ENCODE measurements around the gene DMD. TPM values are rescaled to one million over a fixed set of nuclear protein-coding genes. Genes with fewer than 3 reads are reported as not detected.

Gene DMD
- total RNA-seq, 3 donors from 2014 or later (not counting 1 experiment from before 2014, with no cell fraction given) = not detected

DNA sequence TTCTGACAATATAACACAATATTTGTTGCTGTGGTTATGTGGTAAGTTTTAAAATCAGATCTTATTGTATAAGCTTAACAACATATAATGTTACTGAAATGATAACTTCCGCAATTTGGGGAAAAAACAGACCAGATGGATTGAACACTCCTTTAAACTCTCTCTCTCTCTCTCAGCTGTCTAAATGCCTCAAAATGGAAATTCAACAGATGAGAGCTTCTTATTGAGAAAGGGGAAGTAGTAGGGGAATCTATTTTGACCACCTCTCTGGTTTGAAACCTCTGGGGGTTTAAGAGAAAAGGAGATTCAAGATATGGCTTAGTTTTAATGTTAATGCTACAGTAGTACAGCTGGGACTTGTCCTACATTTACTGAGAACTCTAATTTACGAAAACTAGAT lies 40.3 kb downstream of the DMD start:
- Mint-ChIP-seq H3K36me3 (no peaks in the 10 kb centered on the region), H3K4me3 (no peak overlapping the region), H3K27ac (no peak overlapping the region), H3K4me1 (no peaks in the 10 kb centered on the region), H3K27me3 (ENCODE audit: low read depth in 2 of 2) (no peaks in the 10 kb centered on the region), H3K9me3 (peaks cover 0 to 7% of the 10 kb centered on the region in 2 donors)
- H3K27ac ChIP-seq (ENCODE audit: low read length) = no peak overlapping the region
- 86% methylated on average over 1 of the region's 2 CpGs for WGBS (ENCODE audit: insufficient coverage)
- no peak for DNase-seq
- no peaks in the 10 kb centered on the region for H3K4me1 ChIP-seq (ENCODE audit: control insufficient read depth, insufficient read depth, low read length)
- no peaks in the 10 kb centered on the region for H3K27me3 ChIP-seq (ENCODE audit: control insufficient read depth, insufficient read depth, low read length)
- TF ChIP-seq CTCF (IDR thresholded peaks at IDR 0.05) = no peak
- intact Hi-C loops (cut with micrococcal nuclease) = no loop called here
- no peak for ATAC-seq
- H3K36me3 ChIP-seq (ENCODE audit: control insufficient read depth, insufficient read depth, low read length) = no peaks in the 10 kb centered on the region
- H3K9me3 ChIP-seq (ENCODE audit: control insufficient read depth, insufficient read depth, low read length) = no peaks in the 10 kb centered on the region
- no peak overlapping the region for H3K4me3 ChIP-seq (ENCODE audit: low read length)

GRCh38 chrX:33161829-33162228 lies 49.5 kb downstream of the DMD start:
- H3K4me3 Mint-ChIP-seq = no peak overlapping the region
- peaks cover 4 to 14% of the 10 kb centered on the region in 2 donors for H3K9me3 Mint-ChIP-seq
- TF ChIP-seq CTCF (IDR thresholded peaks at IDR 0.05) = no peak
- H3K27me3 Mint-ChIP-seq (ENCODE audit: low read depth in 2 of 2) = no peaks in the 10 kb centered on the region
- no peaks in the 10 kb centered on the region for H3K27me3 ChIP-seq (ENCODE audit: control insufficient read depth, insufficient read depth, low read length)
- DNase-seq = no peak
- no peaks in the 10 kb centered on the region for H3K4me1 ChIP-seq (ENCODE audit: control insufficient read depth, insufficient read depth, low read length)
- no peaks in the 10 kb centered on the region for H3K36me3 ChIP-seq (ENCODE audit: control insufficient read depth, insufficient read depth, low read length)
- intact Hi-C loops (cut with micrococcal nuclease) = no loop called here
- no peak overlapping the region for H3K27ac ChIP-seq (ENCODE audit: low read length)
- no peak overlapping the region for H3K27ac Mint-ChIP-seq
- H3K4me1 Mint-ChIP-seq = no peaks in the 10 kb centered on the region
- H3K4me3 ChIP-seq (ENCODE audit: low read length) = no peak overlapping the region
- H3K9me3 ChIP-seq (ENCODE audit: control insufficient read depth, insufficient read depth, low read length) = no peaks in the 10 kb centered on the region
- ATAC-seq = no peak
- H3K36me3 Mint-ChIP-seq = no peaks in the 10 kb centered on the region

- ATAC-seq (no peak), DNase-seq (no peak)
- H3K4me1 Mint-ChIP-seq = no peaks in the 10 kb centered on the region
- H3K27ac ChIP-seq (ENCODE audit: low read length) = no peak overlapping the region
- H3K36me3 Mint-ChIP-seq = no peaks in the 10 kb centered on the region
- no peaks in the 10 kb centered on the region for H3K36me3 ChIP-seq (ENCODE audit: control insufficient read depth, insufficient read depth, low read length)
- no peak overlapping the region for H3K4me3 Mint-ChIP-seq
- H3K4me1 ChIP-seq (ENCODE audit: control insufficient read depth, insufficient read depth, low read length) = no peaks in the 10 kb centered on the region
- no peak for TF ChIP-seq CTCF (IDR thresholded peaks at IDR 0.05)
- intact Hi-C loops (cut with micrococcal nuclease) = no loop called here
- no peak overlapping the region for H3K4me3 ChIP-seq (ENCODE audit: low read length)
- no peaks in the 10 kb centered on the region for H3K27me3 ChIP-seq (ENCODE audit: control insufficient read depth, insufficient read depth, low read length)
- no peaks in the 10 kb centered on the region for H3K27me3 Mint-ChIP-seq (ENCODE audit: low read depth in 2 of 2)
- H3K27ac Mint-ChIP-seq = no peak overlapping the region
- H3K9me3 Mint-ChIP-seq = peaks cover 4 to 15% of the 10 kb centered on the region in 2 donors
- H3K9me3 ChIP-seq (ENCODE audit: control insufficient read depth, insufficient read depth, low read length) = no peaks in the 10 kb centered on the region
- 96% methylated on average over 4 of the region's 5 CpGs for WGBS (ENCODE audit: insufficient coverage)
These were observed 51.1 kb downstream of the DMD start for GRCh38 chrX:33160273-33160672.

- Mint-ChIP-seq H3K9me3 (peaks cover 4 to 11% of the 10 kb centered on the region in 2 donors), H3K27ac (no peak overlapping the region), H3K36me3 (no peaks in the 10 kb centered on the region), H3K27me3 (ENCODE audit: low read depth in 2 of 2) (no peaks in the 10 kb centered on the region), H3K4me1 (no peaks in the 10 kb centered on the region), H3K4me3 (no peak overlapping the region)
- Histone ChIP-seq H3K4me1 (ENCODE audit: control insufficient read depth, insufficient read depth, low read length) (no peaks in the 10 kb centered on the region), H3K4me3 (ENCODE audit: low read length) (no peak overlapping the region), H3K27me3 (ENCODE audit: control insufficient read depth, insufficient read depth, low read length) (no peaks in the 10 kb centered on the region), H3K9me3 (ENCODE audit: control insufficient read depth, insufficient read depth, low read length) (no peaks in the 10 kb centered on the region), H3K27ac (ENCODE audit: low read length) (no peak overlapping the region), H3K36me3 (ENCODE audit: control insufficient read depth, insufficient read depth, low read length) (no peaks in the 10 kb centered on the region)
- intact Hi-C loops (cut with micrococcal nuclease) = no loop called here
- no CpG with 5 or more reads among the region's 2 CpGs for WGBS (ENCODE audit: insufficient coverage)
- ATAC-seq (no peak), DNase-seq (no peak)
- no peak for TF ChIP-seq CTCF (IDR thresholded peaks at IDR 0.05)
These were observed 55.1 kb downstream of the DMD start for GRCh38 chrX:33156152-33156726.

Data from natural killer cell (primary cell).